ENCODE results near the gene NPTN. TPM values are rescaled to one million over a fixed set of nuclear protein-coding genes. Genes with fewer than 3 reads are reported as not detected.

The NPTN gene
- total and polyA plus RNA-seq, 11 donors, result 89.3 to 264 (median 197) TPM

DNA sequence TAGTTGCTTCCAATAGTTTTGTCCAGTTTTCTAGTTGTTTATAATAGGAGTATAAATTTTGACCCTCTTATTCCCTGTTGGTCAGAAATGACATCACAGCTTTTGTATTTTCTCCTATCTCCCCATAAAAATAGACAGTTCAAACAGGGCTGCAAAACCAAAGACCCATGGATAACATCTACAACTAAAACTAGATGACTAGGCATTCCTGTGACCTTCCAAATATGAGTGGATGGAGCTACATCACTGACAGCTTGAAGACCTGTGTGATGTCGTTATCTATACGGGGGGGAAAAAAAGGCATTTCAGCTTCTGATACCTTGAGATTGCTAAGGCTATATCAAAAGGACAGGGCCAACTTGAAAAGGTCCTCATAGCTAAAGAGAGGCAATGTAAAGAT, 105.6 kb downstream of the NPTN start:
- peaks cover 0 to 3% (median 0%) of the 10 kb centered on the region in 12 donors for H3K9me3 ChIP-seq
- 70 to 83% (median 76%) methylated on average over 2 of the region's 2 CpGs for WGBS, 4 donors
- no peak for ATAC-seq
- intact Hi-C loops (cut with DNase I), result loop anchor here in 1 of 10 donors (10.0 kb wide), 1 partner anchor 133 kb away; no protein-coding TSS in a partner anchor
- no peaks in the 10 kb centered on the region for H3K4me1 ChIP-seq
- TF ChIP-seq, protein P1, sequence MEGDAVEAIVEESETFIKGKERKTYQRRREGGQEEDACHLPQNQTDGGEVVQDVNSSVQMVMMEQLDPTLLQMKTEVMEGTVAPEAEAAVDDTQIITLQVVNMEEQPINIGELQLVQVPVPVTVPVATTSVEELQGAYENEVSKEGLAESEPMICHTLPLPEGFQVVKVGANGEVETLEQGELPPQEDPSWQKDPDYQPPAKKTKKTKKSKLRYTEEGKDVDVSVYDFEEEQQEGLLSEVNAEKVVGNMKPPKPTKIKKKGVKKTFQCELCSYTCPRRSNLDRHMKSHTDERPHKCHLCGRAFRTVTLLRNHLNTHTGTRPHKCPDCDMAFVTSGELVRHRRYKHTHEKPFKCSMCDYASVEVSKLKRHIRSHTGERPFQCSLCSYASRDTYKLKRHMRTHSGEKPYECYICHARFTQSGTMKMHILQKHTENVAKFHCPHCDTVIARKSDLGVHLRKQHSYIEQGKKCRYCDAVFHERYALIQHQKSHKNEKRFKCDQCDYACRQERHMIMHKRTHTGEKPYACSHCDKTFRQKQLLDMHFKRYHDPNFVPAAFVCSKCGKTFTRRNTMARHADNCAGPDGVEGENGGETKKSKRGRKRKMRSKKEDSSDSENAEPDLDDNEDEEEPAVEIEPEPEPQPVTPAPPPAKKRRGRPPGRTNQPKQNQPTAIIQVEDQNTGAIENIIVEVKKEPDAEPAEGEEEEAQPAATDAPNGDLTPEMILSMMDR (IDR thresholded peaks at IDR 0.05), result no peak
- TF ChIP-seq POLR2A (IDR thresholded peaks at IDR 0.05), result no peak
- H3K4me3 ChIP-seq, result no peak overlapping the region
- H3K27ac ChIP-seq, result no peak overlapping the region
- no peaks in the 10 kb centered on the region for H3K27me3 ChIP-seq
- H3K36me3 ChIP-seq, result no peaks in the 10 kb centered on the region
- DNase-seq, result no peak

DNA sequence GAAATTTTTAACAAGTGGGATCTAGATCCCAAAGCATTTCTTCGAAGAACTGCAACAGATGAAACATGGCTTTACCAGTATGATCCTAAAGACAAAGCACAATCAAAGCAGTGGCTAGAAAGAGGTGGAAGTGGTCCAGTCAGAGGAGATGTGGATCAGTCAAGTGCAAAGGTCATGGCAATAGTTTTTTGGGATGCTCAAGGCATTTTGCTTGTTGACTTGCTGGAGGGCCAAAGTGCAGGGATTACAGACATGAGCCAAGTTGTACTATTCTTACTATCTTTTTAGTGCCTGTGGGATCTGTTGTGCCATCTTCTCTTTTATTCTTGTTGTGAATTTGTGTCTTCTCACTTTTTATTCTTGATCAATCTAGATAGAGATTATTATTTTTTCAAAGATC, 108.3 kb downstream of the NPTN start:
- no peak for DNase-seq
- H3K27ac ChIP-seq, result no peak overlapping the region
- no peaks in the 10 kb centered on the region for H3K4me1 ChIP-seq
- intact Hi-C loops (cut with DNase I), result loop anchor here in 1 of 10 donors (10.0 kb wide), 1 partner anchor 130 kb away; no protein-coding TSS in a partner anchor
- H3K27me3 ChIP-seq, result no peaks in the 10 kb centered on the region
- no peak for ATAC-seq
- peaks cover 0 to 3% (median 0%) of the 10 kb centered on the region in 12 donors for H3K9me3 ChIP-seq
- no peaks in the 10 kb centered on the region for H3K36me3 ChIP-seq
- no peak overlapping the region for H3K4me3 ChIP-seq
- 88 to 100% (median 97%) methylated on average over 1 of the region's 1 CpG for WGBS, 4 donors
- TF ChIP-seq, protein P1 (IDR thresholded peaks at IDR 0.05), result no peak
- TF ChIP-seq POLR2A (IDR thresholded peaks at IDR 0.05), result no peak

DNA sequence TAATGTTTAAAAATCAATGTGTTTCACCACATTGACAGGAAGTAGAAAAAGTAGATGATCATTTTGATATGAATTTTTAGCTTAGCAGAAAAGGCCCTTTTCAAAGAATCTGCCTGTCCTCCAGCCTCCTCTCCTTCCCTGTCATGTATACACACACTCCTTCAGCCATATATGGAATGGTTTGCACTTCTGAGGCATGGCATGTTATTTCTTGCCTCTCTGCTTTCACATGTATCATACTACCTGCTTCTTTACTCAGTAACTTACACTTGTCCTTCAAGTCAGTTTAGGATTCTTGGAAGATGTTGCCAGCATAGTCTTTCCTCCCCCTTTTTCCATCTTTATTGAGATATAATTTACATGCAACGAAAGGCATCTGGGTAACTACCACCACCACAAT, 111.2 kb downstream of the NPTN start:
- DNase-seq, result no peak
- ATAC-seq, result no peak
- Histone ChIP-seq H3K9me3 (peaks cover 0 to 3% (median 0%) of the 10 kb centered on the region in 12 donors), H3K4me3 (no peak overlapping the region), H3K36me3 (no peaks in the 10 kb centered on the region), H3K27ac (no peak overlapping the region), H3K4me1 (peaks cover 0 to 23% (median 7%) of the 10 kb centered on the region in 12 donors), H3K27me3 (no peaks in the 10 kb centered on the region)
- TF ChIP-seq, protein P1 (IDR thresholded peaks at IDR 0.05), result no peak
- TF ChIP-seq POLR2A (IDR thresholded peaks at IDR 0.05), result no peak
- intact Hi-C loops (cut with DNase I), result loop anchor here in 1 of 10 donors (10.0 kb wide), 1 partner anchor 127 kb away; no protein-coding TSS in a partner anchor
- WGBS, 4 donors, result 86 to 92% (median 90%) methylated on average over 1 of the region's 1 CpG

DNA sequence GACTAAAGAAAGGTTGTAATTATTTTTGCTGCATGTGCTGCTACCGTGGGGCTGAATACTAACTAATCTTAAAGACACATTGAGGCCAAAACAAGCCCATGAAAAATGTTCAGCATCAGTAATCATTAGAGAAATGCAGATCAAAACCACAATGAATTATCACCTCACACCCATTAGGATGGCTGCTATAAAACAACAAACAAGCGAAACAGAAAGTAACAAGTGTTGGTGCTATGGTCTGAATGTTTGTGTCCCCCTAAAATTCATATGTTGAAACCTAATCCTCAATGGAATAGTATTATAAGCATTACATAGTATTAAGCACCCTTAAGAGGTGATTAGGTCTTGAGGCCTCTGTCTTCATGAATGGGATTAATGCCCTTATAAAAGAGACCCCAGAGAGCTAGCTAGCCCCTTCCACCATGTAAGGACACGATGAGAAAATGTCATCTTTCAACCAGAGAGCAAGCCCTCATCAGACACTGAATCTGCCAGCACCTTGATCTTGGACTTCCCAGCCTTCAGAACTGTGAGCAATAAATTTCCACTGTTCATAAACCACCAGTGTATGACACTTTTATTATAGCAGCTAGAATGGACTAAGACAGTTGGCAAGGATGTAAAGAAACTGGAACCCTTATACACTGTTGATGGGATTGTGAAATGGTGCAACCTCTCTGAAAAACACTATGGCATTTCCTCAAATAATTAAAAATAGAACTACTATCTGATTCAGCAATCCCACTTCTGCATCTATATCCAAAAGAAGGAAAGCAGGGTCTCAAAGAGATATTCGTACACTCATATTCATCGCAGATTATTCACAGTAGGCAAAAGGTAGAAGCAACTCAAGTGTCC, 114.1 kb downstream of the NPTN start:
- DNase-seq (no peak), ATAC-seq (no peak)
- Histone ChIP-seq H3K4me3 (no peak overlapping the region), H3K36me3 (no peaks in the 10 kb centered on the region), H3K4me1 (peaks cover 0 to 23% (median 7%) of the 10 kb centered on the region in 12 donors), H3K27me3 (no peaks in the 10 kb centered on the region), H3K27ac (peak overlapping the region in 9 of 12 donors; percentile 21 to 75 (median 71)), H3K9me3 (peaks cover 0 to 7% (median 0%) of the 10 kb centered on the region in 12 donors)
- TF ChIP-seq, protein P1 (IDR thresholded peaks at IDR 0.05), result no peak
- TF ChIP-seq POLR2A (IDR thresholded peaks at IDR 0.05), result no peak
- WGBS, 4 donors, result 78 to 88% (median 84%) methylated on average over 5 of the region's 5 CpGs
- intact Hi-C loops (cut with DNase I), result loop anchor here in 3 of 10 donors (5.0 to 10.0 kb wide), 3 partner anchors 122 to 144 kb away; no protein-coding TSS in a partner anchor
